ENCODE measurements around the gene GRIN1.

GRIN1 gene

DNA sequence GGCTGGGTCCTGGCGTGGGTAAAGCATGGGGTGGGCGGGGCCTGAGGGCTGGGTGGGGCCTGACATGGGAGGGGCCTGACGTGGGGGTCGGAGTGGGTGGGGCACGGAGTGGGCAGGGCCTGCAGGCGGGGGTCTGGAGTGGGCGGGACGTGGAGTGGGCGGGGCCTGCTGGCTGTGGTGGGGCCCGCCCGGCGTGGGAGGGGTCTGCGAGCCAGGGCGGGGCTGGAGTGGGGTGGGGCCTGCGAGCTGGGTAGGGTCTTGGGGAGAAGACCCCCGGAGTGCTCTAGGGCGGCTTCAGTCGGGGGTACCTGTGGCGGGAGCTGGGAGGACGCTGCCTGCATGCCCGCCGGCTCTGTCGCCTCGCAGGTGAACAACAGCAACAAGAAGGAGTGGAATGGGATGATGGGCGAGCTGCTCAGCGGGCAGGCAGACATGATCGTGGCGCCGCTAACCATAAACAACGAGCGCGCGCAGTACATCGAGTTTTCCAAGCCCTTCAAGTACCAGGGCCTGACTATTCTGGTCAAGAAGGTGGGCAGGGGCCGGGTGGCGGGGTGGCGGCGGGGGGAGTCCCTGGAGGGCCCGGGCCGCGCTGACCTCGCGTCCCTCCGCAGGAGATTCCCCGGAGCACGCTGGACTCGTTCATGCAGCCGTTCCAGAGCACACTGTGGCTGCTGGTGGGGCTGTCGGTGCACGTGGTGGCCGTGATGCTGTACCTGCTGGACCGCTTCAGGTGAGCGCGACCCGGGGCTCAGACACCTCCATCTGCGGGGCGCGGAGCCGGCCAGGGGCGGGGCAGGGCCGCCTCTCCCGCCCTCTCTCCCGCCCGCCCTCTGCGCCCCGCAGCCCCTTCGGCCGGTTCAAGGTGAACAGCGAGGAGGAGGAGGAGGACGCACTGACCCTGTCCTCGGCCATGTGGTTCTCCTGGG is 22.9 kb downstream of the GRIN1 start:
- no peak for TF ChIP-seq CTCF (IDR thresholded peaks at IDR 0.05; ENCODE audit: insufficient read depth, missing control alignments)
- DNase-seq (ENCODE audit: insufficient read length, low spot score) (no peak), FAIRE-seq (no peak)

DNA sequence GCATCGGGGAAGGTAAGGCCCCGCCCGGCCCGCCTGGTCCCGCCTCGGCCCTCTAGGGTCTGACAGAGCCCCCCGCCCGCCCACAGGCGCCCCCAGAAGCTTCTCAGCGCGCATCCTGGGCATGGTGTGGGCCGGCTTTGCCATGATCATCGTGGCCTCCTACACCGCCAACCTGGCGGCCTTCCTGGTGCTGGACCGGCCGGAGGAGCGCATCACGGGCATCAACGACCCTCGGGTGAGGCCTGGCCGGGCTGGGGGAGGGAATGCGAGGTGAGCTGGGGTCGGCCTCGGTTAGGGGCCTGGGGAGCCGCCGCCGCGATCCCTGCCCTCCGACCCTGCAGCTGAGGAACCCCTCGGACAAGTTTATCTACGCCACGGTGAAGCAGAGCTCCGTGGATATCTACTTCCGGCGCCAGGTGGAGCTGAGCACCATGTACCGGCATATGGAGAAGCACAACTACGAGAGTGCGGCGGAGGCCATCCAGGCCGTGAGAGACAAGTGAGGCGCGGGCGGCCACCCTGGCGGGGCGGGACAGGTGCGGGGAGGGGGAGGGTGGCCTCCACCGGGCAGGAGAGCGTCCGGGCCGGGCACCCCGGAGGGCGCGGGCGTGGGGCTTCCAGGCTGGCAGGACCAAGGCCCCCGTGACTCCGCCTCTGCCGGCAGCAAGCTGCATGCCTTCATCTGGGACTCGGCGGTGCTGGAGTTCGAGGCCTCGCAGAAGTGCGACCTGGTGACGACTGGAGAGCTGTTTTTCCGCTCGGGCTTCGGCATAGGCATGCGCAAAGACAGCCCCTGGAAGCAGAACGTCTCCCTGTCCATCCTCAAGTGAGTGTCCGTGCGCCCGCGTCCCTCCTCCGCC is 23.8 kb downstream of the GRIN1 start:
- peak; percentile 12 for TF ChIP-seq CTCF (IDR thresholded peaks at IDR 0.05; ENCODE audit: insufficient read depth, missing control alignments)
- DNase-seq (ENCODE audit: insufficient read length, low spot score) (no peak), FAIRE-seq (no peak)

DNA sequence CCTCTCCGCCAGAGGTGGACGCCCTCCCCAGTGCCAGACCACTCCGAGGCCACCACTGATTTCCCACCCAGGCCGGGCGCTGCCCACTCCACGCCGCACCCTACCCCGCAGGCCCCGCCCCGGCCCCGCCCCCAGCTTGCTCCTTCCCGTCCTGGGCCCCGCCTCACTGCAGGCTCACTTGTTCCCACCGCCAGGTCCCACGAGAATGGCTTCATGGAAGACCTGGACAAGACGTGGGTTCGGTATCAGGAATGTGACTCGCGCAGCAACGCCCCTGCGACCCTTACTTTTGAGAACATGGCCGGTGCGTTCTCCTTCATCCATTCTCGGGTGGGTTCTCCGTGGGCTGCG is 24.4 kb downstream of the GRIN1 start:
- TF ChIP-seq CTCF (IDR thresholded peaks at IDR 0.05; ENCODE audit: insufficient read depth, missing control alignments), result no peak
- DNase-seq (ENCODE audit: insufficient read length, low spot score), result no peak
- no peak for FAIRE-seq

DNA sequence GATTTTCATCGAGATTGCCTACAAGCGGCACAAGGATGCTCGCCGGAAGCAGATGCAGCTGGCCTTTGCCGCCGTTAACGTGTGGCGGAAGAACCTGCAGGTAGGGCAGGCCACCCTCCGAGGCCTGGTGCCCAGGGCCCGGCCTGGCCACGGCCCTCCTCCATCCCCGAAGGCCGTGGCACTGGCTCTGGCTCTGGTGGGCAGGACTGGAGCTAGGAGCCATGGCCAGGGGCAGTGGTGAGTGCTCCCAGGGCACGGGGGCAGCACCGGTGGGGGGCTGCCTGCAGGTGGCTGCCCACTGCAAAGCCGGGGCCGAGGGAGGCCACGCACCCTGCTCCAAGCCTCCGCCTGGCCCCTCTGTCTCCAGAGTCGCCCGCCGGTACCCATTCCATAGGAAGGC is 24.9 kb downstream of the GRIN1 start:
- no peak for DNase-seq (ENCODE audit: insufficient read length, low spot score)
- TF ChIP-seq CTCF (IDR thresholded peaks at IDR 0.05; ENCODE audit: insufficient read depth, missing control alignments), result no peak
- no peak for FAIRE-seq

DNA sequence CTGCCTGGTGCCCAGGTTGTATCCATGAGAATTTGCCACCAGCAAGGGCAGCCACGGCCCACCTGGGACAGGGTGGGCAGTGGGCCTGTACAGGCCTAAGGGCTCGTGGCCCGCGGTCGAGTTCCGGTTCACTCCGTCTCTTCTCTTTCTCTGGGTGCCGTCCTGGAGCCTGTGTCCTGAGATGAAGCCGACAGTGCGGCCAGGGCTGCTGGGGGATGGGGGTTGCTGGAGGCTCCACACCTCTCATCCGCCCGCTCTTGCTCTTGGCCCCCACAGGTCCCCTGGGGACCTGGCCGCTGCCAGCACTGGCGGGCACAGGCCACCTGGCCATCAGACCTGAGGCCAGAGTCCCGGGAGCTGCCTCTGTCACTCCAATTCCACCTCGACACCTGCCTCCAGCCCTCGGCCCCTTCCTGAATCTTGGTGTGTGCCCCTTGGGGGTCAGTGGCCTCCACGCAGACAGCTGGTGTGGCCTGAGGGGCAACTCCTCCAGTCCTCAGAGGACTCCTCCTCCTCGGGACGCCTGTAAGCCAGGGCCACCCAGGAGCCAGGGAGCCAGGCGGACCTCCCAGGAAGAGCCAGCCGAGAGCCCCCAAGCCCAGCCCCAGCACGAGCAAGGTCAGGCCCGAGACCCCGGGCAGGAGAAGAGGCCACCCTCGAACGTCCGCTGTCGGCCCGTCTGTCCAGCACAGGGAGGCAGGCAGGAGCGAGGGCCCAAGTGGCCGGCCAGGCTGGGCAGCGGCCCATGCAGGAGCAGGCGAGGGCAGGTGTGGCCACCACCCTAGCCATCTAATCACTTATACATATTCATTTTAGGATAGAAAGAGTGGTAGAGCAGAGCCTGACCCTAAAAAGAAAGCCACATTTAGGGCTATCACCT is 25.7 kb downstream of the GRIN1 start:
- FAIRE-seq, result no peak
- no peak for DNase-seq (ENCODE audit: insufficient read length, low spot score)
- TF ChIP-seq CTCF (IDR thresholded peaks at IDR 0.05; ENCODE audit: insufficient read depth, missing control alignments), result no peak

DNA sequence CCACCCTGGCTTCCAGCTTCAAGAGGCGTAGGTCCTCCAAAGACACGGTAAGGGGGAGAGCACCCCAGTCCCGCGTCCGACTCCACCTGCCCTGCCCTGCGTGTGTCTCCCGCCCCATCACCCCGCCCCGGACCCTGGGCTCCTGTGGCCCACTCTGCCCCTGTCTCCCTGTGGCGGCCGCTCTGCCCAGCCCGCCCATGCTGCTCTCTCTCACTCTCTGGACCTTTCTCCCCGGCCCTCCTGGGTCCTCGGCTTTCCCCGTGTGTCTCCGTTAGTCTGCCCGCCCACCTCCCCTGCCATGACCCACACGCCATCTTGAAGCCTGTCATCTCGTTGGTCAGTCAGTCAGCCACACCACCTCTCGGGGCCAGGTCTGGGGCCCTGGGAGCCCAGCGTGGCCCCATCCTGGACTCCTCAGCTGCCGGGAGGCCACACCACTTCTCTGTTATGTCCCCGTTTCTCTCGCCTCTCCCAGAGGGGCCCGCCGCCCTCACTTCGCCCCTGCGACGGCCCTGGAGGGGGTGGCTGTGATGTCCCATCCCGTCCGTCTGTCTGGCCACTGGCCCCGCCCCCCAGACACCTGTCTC is 26.4 kb downstream of the GRIN1 start:
- no peak for DNase-seq (ENCODE audit: insufficient read length, low spot score)
- TF ChIP-seq CTCF (IDR thresholded peaks at IDR 0.05; ENCODE audit: insufficient read depth, missing control alignments), result no peak
- FAIRE-seq, result no peak

All from D721Med (cell line).